HG03039 (cell line): ENCODE results near the gene CHCHD6.

Source experiments
- ATAC-seq: cut with Tn5 transposase; IDR thresholded peaks from one replicate; pipeline ENCODE4 v1.9.1; 2021; ENCODE audit warnings: mild to moderate bottlenecking, moderate library complexity; ENCODE audit not compliant: unreplicated experiment

CHCHD6 gene

GRCh38 chr3:126914226-126914625, 210.2 kb downstream of the CHCHD6 start:
- ATAC-seq = no peak

- no peak for ATAC-seq
Measured at GRCh38 chr3:126915015-126915414, 211.0 kb downstream of the CHCHD6 start.

- no peak for ATAC-seq
Measured at GRCh38 chr3:126916546-126916945, 212.5 kb downstream of the CHCHD6 start.

- no peak for ATAC-seq
Measured at GRCh38 chr3:126917232-126917804, 213.3 kb downstream of the CHCHD6 start.

- no peak for ATAC-seq
Measured at GRCh38 chr3:126918355-126918821, 214.3 kb downstream of the CHCHD6 start.

DNA sequence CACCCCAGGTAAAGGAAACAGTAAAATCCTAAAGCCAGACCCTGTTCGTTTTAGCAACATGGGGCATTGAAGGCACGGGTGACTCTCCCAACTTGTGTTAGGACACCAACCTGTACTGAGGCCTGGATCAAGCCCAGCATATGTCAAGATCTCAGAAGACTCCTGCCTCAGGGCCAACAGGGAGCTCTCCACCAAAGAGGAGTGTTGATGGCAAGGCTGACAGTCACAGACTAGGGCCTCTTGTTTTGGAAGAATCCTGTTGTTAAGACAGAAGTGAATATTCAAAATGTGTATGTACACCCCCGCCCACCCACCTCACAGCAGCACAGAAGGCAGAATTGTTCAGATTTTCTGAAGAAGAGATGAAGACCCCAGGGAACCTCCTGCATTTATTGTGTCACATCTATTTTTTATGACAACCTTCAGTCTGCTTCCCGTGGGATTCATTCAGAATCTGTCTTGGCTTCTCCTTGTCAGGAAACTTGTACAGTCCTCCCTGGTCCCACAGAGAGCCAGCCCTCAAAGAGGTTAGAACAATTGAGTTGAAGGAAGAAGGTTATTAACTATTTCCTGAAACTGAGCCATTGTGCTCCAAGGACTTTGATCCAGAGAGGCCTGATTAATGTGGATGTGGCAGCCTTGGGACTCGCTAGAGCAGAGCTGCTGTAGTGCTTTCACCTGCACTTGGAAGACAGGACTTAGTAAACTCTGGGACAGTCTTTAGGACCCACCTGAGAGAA, 217.2 kb downstream of the CHCHD6 start:
- no peak for ATAC-seq

DNA sequence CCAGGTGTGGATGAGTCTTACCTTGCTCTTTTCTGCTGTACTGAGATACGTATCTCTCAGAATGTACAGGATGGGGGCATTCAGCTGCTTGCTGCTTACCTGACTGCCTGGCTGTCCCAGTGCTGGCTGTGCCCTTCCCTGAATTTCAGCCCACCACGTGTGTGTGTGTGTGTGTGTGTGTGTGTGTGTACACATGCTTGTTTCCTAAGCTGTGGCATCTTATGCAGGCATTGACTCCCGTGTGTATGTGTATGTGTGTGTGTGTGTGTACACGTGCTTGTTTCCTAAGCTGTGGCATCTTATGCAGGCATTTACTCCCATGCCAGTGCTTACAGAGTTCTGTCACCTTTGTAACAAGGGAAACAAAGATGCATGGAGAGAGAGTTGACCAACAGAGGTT, 218.4 kb downstream of the CHCHD6 start:
- no peak for ATAC-seq

- ATAC-seq = no peak
Measured at GRCh38 chr3:126923423-126923822, 219.4 kb downstream of the CHCHD6 start.

- ATAC-seq = no peak
Measured at GRCh38 chr3:126923895-126924294, 219.9 kb downstream of the CHCHD6 start.

GRCh38 chr3:126924458-126924857, 220.4 kb downstream of the CHCHD6 start:
- ATAC-seq = no peak

GRCh38 chr3:126925411-126926171, 221.6 kb downstream of the CHCHD6 start:
- no peak for ATAC-seq

GRCh38 chr3:126926684-126927400, 222.8 kb downstream of the CHCHD6 start:
- no peak for ATAC-seq

GRCh38 chr3:126927401-126927750, 223.3 kb downstream of the CHCHD6 start:
- ATAC-seq = no peak

- no peak for ATAC-seq
Measured at GRCh38 chr3:126927846-126928245, 223.8 kb downstream of the CHCHD6 start.

DNA sequence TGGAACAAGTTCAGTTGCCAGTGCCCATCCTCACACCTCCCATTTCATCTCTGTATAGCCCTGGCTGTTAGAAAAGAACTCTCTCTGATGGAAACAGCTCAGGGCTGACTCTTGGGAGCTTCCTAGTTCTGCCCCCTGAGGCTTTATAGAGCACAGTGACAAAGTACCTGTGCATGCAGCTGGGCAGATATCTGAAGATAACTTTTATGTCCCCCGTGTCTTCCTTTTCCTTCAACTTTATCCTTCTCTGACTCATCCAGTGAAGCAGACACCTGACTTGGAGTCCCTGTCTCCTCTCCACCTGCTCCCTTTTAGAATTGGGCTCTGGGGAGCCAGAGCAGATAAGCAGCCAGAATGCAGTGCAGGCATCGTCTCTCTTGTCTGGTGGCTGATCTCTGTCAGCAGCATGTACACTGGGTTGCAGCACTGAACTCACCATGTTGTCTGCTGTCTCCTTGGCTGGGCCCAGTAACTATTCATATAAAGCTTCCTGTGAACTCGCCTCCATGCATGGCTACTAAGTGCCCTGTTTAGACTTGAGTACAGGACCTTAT, 225.0 kb downstream of the CHCHD6 start:
- ATAC-seq = no peak

DNA sequence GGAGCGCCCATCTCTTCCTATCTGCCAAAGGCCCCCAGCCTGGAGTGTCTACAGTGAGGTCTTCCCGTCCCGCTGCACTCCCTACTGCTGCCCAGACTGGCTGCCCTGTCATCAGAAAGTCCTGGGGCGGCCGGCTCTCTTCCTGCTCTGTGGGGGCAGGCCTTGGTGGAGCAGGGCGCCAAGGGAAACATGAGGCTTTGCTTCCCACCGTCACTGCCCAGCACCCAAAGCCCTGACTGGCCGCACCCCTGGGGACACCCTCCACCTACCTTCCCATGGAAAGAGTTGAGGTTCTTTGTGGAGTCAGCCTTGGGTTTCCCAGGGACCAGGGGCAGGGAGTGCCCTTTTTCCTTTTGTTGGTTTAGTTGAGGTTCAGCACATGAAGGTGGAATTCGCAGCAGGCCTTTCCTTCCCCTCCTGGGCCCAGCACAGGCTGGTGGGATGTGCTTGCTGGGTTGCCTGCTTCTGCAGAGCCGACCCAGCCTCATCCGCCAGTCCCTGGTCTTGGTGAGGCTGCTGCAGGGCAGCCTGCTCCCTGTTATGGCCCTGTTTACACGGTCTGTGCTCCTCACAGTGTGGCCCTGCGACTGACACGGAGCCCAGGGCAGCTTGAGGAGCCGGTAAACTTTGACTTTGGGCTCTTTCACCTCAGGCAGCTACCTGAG, 227.0 kb downstream of the CHCHD6 start:
- no peak for ATAC-seq

DNA sequence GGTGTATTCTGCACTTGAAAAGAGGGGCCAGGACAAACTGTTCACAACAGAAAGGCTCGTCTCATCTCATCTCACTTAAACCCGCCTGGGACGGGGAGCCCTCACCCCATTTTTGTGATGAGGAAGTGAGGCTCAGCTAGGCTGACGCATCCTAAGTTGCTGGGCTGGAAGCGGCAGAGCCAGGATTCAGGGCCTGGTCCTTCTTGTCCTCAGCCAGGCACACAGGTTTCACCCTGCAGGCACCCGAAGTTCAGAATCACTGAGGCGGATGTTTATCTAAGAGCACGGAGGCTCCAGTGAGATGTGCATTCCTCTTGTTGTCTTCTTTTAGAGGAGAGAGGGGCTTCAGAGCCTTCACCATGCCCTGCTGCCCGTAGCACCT, 227.8 kb downstream of the CHCHD6 start:
- ATAC-seq = no peak

GRCh38 chr3:126932188-126932931, 228.3 kb downstream of the CHCHD6 start:
- no peak for ATAC-seq

DNA sequence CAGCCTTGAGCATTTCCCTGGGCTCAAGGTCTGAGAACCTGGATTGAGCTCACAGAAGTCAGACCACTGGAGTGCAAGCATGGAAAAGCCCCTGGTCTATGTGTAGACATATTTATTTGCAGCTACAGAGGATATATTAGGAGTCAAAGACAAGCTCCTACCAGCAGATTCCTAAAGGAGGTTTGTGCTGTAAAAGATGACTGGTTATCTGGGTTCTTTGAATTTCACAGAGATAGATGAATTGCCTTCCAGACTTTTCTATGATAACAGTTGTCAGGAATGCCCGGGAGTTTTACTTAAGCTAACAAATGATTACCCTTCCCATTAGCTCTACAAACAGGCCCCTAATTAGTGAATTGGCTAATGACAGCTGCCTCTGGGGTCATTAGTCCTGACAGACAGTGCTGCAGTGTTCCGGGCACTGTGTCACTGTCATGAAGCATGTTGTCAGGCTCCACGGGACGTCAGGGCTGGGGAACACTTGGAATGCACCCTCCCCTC, 230.0 kb downstream of the CHCHD6 start:
- ATAC-seq = no peak

DNA sequence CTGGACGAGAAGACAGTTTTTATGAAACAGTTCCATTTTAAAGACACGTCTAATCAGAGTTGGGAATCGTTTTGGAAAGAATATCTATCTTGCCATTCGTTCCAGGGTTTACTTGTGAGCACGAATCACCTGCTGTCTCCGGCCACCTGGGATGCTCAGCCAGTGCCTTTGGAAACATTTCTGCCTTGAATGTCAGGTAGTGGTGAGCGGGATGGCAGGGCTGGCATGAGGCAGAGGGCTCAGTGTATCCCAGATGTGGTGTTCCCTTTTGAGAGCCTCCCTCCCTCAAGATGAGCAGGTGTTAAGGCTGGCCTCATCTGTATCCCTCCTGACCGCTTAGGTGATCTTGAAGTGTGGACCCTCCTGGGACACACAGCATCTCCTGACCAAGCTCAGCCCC, 231.0 kb downstream of the CHCHD6 start:
- ATAC-seq = no peak
